OCI-LY3 (cell line): ENCODE results near the gene SND1.

Experiments
- EZH2phosphoT487 ChIP-seq: fragments of 200-600 bp; shearing (Covaris generic); IDR thresholded peaks from 2 replicates; pipeline ENCODE4 v1.6.1; 2018; ENCODE audit warnings: antibody characterized with exemption, mixed run types, low read depth
- TF ChIP-seq, protein P1 (sequence below): fragments of 200-600, 300-600 bp; sonication (generic); IDR thresholded peaks from 2 replicates; pipeline ENCODE4 v1.5.1; 2014; ENCODE audit warnings: antibody characterized with exemption, low read length, low read depth

DNA sequence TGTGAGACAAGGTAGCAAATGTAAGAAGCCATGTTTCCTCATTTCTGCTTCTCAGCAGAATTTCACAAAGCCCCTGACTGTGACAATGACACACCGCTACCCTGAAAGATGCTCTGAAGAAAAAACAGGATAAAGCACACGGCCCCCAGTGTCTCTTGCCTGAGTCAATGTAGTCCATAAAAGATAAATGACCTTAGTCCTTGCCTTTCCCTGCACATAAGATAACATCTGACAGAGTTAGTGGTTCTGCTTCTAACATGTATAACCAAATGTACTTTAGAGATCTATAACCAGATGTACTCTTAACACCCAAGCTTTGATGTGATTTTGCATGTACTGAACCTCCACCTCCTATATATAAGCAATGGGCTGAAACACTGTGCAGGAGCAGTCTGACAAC lies 3.0 kb upstream of the SND1 start:
- TF ChIP-seq, protein P1, sequence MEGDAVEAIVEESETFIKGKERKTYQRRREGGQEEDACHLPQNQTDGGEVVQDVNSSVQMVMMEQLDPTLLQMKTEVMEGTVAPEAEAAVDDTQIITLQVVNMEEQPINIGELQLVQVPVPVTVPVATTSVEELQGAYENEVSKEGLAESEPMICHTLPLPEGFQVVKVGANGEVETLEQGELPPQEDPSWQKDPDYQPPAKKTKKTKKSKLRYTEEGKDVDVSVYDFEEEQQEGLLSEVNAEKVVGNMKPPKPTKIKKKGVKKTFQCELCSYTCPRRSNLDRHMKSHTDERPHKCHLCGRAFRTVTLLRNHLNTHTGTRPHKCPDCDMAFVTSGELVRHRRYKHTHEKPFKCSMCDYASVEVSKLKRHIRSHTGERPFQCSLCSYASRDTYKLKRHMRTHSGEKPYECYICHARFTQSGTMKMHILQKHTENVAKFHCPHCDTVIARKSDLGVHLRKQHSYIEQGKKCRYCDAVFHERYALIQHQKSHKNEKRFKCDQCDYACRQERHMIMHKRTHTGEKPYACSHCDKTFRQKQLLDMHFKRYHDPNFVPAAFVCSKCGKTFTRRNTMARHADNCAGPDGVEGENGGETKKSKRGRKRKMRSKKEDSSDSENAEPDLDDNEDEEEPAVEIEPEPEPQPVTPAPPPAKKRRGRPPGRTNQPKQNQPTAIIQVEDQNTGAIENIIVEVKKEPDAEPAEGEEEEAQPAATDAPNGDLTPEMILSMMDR: no peak
- TF ChIP-seq EZH2phosphoT487: no peak
